HG02763 (cell line): ENCODE measurements around the gene PIK3R5.
A peak's percentile ranks its signal among the peaks of the same experiment; 100 is the strongest.

Experiments
- ATAC-seq: cut with Tn5 transposase; IDR thresholded peaks from one replicate; pipeline ENCODE4 v1.9.1; 2021; ENCODE audit warnings: mild to moderate bottlenecking, moderate library complexity; ENCODE audit not compliant: unreplicated experiment

Gene PIK3R5

DNA sequence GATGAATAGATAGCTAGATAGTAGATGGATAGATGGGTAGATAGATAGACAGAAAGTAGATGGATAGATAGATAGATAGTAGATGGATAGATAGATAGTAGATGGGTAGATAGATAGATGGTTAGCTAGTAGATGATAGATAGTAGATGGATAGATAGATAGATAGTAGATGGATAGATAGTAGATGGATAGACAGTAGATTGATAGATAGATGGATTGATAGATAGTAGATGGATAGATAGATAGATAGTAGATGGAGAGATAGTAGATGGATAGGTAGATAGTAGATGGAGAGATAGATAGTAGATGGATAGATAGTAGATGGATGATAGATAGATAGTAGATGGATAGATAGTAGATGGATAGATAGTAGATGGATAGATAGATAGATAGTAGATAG is 40.4 kb downstream of the PIK3R5 start:
- ATAC-seq = no peak

DNA sequence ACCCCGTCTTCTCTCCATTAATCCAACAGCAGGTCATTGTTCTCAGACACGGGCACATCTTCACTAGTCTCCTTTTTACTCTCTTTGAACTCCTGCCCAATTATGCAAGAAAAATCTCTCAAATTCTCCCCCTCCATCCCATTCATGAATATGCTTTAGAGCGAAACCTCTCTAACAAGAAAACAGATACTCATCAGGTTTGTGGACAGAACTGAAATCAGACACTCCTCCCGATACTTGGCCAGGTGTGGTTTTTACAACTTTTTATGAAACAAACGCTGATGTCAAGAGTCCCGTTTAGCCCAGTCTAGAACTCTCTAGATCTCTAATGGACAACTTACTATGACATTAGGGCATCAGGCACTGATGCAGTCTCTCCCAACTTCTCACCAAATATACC is 40.9 kb downstream of the PIK3R5 start:
- peak; percentile 71 for ATAC-seq

DNA sequence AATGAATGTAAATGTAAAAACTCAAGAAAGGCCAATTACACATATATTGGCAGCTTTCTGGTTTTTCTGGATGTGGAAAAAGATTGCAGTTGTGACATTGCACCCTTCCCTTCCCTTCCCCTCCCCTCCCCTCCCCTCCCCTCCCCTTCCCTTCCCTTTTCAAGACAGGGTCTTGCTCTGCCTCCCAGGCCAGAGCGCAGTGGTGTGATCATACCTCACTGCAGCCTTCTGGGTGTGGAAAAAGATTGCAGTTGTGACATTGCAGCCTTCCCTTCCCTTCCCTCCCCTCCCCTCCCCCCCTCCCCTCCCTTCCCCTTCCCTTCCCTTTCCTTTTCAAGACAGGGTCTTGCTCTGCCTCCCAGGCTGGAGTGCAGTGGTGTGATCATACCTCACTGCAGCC is 41.7 kb downstream of the PIK3R5 start:
- ATAC-seq = no peak

DNA sequence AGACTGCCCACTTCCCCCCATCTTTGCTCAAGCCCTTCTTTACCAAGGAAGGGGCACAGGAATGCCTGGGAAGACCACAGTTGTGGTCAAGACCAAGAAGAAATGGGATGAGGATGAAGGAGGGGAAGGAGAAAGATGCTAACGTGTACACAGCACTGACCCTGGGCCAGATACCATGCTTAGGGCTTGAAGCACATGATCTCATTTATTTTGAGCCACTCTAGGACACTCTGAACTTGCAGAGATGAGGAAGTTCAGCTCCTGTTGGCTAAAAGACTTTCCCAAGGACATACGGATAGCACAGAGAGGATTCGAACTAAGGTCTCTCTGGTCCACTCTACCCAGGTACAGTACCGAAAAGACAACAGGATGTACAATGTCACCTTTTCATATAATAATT is 42.6 kb downstream of the PIK3R5 start:
- no peak for ATAC-seq

DNA sequence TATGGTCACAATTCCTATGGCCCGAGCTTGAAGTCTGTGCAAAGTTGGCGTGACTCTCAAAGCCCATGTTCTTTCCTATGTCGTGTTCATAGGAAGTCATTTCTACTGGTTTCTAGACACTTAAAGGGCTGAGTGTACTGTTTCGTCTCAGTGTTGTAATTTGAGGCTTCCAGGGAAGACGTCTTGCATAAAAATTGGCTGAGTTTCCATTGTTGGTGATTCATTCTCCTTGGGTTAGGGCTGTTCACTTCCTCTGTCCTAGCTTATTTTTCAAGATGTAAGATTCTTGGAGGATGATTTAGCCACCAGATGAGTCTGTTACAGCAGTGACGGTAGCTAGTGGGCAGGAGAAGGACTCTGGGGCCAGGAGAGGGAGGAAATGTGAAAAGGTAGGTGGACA is 43.1 kb downstream of the PIK3R5 start:
- ATAC-seq = no peak

DNA sequence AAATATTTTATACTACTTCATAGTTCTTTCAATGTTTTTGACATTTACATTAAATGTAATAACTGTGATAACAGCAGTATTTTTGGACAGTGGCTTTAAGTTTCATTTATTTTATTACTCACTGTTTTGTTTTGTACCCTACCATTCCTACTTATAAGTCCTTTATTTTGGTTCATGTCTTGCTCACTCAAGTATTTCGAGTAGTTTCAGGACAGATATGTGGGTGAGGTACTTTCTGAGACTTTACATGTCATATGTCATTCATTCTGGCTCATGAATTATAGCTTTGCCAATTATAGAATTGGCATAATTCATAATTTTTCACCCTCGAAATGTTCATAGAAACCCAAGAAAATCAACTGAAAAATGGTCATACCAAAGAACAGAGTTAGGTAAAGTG is 44.4 kb downstream of the PIK3R5 start:
- no peak for ATAC-seq

DNA sequence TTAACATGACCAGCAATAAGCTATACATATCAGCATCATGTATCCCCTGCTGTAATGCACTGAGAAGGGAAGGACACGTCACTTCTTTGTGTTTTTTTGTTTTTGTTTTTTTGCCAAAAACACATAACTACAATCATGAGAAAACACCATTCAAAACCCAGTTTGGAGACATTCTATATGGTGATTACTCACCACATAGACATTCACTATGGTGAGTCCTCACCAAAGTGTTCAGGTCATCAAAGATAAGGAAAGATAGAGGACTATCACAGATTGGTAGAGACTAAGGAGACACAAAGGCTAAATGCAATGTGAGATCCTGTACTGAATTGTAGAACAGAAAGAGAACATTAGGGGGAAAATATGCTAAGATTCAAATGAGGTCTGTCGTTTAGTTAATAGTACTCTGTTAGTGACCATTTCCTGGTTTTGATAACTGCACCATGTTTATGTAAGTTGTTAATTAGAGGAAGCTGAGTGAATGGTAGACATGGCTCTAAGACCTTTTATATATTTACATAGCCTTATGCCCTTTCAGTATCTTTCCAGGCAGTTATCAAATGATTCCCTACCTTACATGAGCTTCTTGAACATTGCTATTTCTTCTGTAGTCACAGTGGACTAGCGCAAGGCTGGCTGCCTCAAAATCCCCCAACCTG is 46.6 kb downstream of the PIK3R5 start:
- ATAC-seq = no peak

DNA sequence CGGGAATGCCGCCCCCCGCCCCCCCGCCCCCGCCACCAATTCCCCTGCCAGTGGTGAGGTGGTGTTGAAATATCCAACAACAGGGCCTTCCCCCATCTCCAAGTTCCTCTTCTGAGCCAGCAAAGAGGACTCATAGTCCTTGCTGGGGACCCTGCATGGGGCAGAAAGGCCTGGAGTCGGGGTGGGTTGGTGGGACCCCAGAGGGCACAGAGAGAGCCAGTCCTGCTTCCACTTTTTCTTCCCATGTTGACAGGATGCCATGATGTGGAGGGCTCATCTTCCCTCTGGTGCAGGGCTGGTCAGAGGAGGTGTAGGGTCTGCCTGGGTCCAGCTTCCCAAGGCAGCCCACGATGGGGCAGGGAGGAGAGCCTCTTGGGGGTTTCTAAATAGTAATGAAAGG is 49.0 kb downstream of the PIK3R5 start:
- ATAC-seq = no peak

DNA sequence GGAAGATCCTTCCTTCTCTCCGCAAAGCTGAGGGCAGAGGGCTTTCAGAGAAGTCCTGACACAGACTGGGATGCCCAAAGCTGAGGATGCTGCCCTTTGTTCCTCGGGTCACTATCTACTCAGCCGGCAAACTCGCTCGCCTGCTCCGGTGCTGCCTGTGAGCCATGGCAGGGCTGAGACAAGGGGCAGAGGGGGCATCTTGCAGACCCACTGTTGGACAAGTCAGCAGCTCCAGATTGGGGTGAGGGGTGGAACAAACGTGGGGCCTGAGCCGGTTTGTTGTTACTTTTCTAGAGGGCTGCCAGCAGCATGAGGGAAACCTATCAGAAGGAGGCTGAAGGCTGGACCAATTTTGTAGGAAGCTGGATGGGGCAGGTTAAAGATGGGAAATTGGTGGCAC is 51.0 kb downstream of the PIK3R5 start:
- ATAC-seq = no peak

DNA sequence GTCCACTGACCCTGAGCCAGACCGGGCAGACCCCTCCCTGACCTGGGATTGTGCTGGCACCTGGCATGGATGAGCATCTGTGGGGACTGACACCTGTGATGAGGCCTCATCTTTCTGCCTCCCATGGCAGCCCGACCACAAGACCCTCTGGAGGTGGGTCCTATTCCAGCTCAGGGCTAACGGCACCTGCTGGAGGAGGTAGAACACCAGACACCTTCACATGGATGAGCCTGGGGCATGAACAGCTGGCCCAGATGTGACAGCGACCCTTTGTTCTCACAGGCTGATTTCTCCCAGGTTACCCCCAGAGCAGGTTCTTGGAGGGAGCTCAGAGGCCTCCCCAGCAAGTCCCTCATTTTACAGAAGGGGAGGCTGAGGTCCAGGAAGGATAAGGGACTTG is 51.6 kb downstream of the PIK3R5 start:
- no peak for ATAC-seq

DNA sequence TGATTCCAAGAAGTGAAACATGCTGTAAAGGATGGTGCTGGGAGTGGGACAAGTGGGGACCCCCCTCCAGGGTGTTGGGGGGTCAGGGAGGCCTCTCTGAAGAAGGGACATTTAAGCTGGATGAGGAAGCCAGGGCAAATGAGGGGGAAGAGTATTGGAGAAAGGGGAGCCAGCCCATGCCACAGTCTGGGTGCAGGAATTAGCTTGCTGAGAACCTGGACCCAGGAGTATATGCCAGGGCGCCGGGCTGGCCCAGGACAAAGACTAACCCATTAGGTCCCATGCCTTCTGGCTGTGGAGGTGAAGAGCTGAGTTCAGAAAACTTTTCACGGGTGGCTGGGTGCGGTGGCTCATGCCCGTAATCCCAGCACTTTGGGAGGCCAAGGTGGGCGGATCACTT is 52.4 kb downstream of the PIK3R5 start:
- ATAC-seq = no peak

DNA sequence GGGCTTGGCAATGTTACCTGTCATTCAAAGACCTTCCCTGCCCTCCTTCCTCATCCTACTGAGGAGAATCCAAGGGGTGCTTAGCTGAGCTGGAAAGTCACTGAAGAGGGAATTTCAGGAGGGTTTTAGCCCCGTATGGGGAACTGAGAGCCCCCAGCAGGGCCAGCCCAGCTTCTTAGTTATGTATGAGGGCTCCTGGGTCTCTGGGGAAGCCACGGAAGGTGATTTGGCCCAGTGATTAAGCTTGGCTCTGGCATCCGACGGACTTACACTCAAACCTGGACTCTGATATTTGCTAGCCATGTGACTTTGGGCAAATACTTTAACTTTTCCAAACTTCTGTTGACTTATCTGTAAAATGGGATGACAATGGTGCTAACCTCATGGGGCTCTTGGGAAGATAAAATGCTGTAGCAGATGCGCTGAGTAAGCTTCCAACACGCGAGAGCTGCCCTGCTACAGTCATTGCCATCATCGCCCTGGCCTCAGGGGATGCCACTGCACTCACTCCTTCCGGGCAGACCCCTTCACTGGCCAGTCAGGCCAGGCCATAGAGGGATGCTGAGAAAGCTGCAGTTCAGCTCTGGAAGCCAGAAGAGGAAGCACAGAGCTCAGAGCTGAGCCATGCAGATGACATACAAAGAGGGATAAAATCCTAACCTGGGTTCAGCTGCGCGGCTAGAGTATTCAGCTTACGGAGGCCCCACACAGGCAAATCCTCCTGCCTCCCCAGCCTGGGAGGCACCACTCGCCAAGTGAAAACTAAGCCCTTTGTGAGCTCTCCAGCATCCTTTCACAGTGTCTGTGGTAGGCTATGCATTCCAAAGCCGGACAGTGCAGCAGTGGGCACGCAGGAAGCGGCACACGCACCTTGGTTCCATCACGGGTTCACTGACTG is 53.2 kb downstream of the PIK3R5 start:
- ATAC-seq = no peak

DNA sequence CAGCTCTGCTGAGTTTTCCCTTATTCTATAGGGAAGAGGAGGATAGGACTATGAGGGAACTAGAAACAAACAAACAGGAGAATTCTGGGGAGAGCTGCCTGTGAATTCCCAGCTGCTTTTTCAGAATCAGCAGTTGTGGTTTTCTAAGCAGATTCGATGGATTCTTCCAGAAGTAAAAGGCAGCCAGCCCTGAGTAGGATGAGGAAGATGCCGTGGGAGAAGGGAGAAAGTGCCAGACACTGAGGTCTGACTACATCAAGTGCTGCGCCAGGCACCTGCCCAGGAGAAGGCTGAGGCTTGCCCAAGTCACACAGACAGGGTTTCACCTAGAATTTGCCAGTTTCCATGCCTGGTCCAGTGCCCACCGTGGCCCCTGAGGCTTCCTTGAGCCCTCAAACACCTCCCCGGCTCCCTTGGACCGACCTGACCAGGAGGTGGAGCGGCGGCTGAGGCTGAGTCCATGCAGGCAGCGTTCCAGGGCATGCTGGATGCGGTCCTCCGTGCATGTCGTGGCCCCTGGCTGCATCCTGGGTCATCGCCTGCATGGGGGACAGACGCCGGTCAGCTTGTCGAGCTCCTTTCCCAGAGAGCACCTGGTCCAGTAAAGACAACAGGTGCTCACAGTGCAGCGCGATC is 54.4 kb downstream of the PIK3R5 start:
- ATAC-seq = no peak

DNA sequence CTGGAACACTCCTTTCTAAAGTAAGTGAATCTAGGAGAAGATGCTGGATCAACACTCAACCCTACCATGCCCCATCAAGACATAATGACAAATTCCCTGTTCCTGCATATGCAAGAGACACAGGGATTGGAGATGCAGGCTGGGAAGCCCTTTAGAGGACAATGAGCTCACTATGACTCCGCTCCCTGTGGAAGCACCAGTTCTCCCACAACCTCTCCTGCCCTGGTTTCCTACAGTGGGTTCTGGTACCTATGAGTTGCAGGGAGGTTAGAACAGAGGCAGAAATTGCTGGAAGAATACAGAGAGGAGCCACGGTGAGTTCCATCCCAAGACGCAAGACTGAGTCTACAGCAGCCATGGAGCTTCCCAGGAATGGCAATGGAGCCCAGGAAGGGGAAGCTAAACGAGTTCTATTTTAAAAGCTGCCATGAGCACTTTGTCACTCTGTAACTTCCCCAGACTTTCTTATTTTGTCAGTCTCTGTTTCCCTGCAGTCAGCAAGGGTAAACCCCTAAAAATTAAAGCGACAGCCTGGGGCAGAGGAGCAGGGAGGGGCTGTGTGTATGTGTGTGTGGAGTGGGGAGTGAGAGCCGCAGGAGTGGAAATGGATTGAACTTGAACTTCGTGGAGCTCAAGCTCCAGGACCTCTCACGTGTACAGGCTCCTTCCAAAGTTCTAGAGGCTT is 55.8 kb downstream of the PIK3R5 start:
- ATAC-seq = no peak

DNA sequence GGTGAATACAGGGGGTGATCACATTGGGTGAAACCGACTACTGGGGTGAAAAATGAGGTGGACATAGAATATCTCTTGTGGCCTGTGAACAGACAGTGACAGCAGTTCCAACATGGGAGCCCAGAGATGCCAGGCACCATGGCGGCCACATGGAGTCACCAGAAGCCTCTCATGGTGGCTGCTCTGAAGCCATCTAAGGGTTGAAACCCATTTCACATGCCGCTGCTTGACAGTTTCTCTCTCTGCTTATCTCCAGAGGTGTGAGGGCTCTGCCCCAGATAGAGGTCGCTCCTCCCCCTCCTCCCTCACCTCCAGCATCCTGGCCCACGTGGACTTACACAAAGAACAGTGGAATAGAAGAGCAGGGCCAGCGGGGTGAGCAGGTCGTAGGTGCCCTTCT is 60.2 kb downstream of the PIK3R5 start:
- no peak for ATAC-seq

DNA sequence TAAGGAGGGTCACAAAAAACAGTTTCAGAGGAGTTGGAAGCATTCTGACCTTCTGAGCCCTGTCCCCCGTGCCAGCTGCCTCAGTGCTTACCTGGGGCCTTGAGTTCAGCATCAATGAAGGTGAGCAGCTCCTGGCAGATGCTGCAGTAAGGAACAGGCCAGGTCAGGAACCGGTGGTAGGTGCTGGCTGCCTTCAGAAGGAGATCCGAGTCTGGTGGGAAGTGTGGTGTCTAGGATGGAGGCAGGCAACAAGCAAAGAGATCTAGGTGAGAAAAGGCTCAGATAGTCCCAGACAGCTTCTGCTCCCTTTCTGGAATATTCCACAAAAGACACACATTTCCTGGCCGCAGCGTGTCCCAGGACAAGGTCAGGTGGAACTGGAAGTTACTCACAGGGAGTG is 60.8 kb downstream of the PIK3R5 start:
- ATAC-seq = no peak

DNA sequence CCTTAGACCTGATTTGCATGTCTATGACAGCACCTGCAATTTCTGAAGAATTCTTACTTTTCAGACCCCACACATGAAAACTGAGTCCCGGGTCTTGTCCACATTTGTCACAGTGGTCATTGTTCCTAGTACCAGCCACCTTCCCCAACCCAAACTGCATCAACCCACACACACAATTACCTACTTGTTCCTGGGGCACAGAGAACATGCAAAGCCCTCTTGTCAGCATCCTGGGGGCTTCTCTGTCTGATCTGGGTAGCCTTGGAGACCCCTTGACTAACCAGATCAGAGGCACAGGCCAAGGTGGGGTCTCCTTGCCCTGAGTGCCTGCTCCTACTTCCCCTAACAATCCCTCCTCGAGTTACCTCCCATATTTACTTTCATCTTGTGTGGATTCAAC is 61.3 kb downstream of the PIK3R5 start:
- no peak for ATAC-seq

DNA sequence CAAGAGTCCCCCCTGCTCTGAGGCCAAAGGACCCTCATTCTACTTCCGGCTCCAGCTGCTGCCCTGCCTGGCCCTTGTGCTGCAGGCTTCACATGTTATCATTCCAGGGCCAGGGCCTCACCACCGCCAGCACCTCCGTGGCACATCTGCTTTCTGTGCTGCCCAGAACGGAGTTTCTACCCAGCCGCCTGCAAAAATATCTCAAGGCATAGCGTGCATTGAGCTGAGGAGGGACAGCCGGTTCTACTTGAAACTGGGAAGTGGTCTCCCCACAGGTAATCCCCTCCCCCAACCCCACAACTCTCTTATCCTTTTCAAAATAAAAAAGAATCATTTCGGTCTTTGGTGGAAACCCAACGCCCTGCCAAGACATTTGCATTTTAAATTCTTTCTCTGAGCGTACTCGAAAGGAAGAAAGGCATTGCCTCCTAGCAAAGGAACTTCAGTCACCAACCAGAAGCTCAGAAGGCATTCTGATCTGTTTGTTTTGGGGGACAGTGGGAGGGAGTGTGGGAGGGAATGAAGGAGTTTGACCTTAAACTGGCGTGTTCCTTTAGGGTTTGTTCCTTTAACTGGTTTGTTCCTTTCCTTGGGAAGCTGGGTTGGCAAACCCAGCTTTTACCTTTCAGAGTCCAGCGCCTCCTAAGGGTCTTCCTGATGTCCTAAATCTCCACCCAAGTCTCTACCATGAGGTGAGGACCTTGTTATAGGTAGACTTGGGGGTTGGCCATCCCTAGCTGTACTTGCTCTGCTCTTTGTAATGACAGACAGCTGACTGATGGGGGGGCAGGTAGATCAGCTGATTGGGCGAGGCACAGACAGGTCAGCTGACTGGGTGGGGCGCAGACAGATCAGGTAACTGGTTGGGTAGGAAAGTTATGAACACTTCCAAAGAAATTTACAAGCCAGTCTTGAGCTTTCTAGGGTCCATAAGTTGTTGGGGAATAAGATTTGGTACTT is 64.6 kb downstream of the PIK3R5 start:
- ATAC-seq = peak; percentile 46

DNA sequence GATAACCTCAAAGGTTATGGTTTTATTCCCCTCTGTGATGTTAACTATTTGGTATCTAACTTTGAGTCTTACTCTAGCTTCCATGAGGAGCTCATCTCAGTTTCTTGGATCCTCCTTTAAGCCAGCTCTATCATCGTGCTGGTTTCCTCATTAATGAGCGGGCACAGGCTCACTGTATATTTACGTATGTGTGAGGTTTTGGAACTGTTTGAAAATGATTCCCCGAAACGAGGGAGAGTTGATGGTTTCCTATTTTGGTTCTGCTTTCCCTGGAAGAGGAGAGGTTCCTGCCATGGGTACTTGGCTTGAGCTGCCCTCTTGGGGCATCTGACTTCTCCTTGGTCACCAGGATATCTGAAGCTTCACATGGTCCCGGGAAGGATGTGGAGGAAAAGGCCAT is 65.3 kb downstream of the PIK3R5 start:
- no peak for ATAC-seq

DNA sequence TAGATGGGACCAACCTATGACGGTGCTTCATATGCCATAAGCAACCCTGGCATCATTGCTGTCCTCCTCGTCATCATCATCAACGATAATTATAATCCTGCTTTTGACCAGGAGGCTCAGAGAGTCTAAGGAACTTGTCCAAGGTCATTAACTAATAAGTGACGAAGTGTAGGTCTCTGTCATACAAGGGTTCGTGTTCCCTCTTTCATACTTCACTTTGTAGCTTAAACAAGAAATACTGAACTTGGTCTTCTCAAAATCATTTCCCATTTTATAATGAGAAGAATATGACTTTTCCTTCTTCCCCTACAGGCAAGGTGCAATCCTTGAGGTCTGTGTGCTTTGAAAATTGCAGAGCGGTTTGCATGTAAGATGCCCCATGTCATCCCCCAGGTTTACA is 66.9 kb downstream of the PIK3R5 start:
- no peak for ATAC-seq
